ENCODE results near the gene MAD1L1.

The MAD1L1 gene

GRCh38 chr7:2217206-2217605 is 15.5 kb downstream of the MAD1L1 start:
- DNase-seq = no peak

GRCh38 chr7:2215851-2216250 is 16.9 kb downstream of the MAD1L1 start:
- DNase-seq = no peak

- DNase-seq = peak; percentile 8
Observed at GRCh38 chr7:2214636-2215035, 18.1 kb downstream of the MAD1L1 start.

GRCh38 chr7:2213551-2214215 is 19.1 kb downstream of the MAD1L1 start:
- DNase-seq = no peak

- DNase-seq = no peak
Observed at GRCh38 chr7:2212906-2213305, 19.8 kb downstream of the MAD1L1 start.

- no peak for DNase-seq
Observed at GRCh38 chr7:2211926-2212325, 20.8 kb downstream of the MAD1L1 start.

GRCh38 chr7:2211259-2211880 is 21.4 kb downstream of the MAD1L1 start:
- no peak for DNase-seq

- DNase-seq = no peak
Observed at GRCh38 chr7:2210551-2211258, 22.0 kb downstream of the MAD1L1 start.

GRCh38 chr7:2209961-2210323 is 22.8 kb downstream of the MAD1L1 start:
- no peak for DNase-seq

- DNase-seq = peak; percentile 39
Observed at GRCh38 chr7:2209146-2209960, 23.4 kb downstream of the MAD1L1 start.

- DNase-seq = no peak
Observed at GRCh38 chr7:2208712-2209111, 24.0 kb downstream of the MAD1L1 start.

GRCh38 chr7:2205036-2205780 is 27.5 kb downstream of the MAD1L1 start:
- no peak for DNase-seq

- no peak for DNase-seq
Observed at GRCh38 chr7:2204446-2204845, 28.3 kb downstream of the MAD1L1 start.

GRCh38 chr7:2203766-2204300 is 28.9 kb downstream of the MAD1L1 start:
- no peak for DNase-seq

GRCh38 chr7:2202901-2203765 is 29.6 kb downstream of the MAD1L1 start:
- no peak for DNase-seq

- DNase-seq = no peak
Observed at GRCh38 chr7:2202361-2202761, 30.4 kb downstream of the MAD1L1 start.

GRCh38 chr7:2201686-2202360 is 30.9 kb downstream of the MAD1L1 start:
- no peak for DNase-seq

GRCh38 chr7:2201128-2201527 is 31.6 kb downstream of the MAD1L1 start:
- no peak for DNase-seq

GRCh38 chr7:2200584-2200980 is 32.2 kb downstream of the MAD1L1 start:
- no peak for DNase-seq

- DNase-seq = no peak
Observed at GRCh38 chr7:2199956-2200583, 32.7 kb downstream of the MAD1L1 start.

Measured in CD4-positive, alpha-beta T cell treated with Interleukin-21 for 1 hour (primary cell).